Stimulated activated CD8-positive, alpha-beta memory T cell treated with anti-CD3 and anti-CD28 coated beads, Interleukin-15, amount 100 ng/mL, for 1 hour (primary cell): Measurements from ENCODE around the gene CACNG4.

Experiments used
- DNase-seq: peaks from one replicate; pipeline ENCODE4 v3.0.0-alpha.2; 2020; ENCODE audit warnings: low read depth

Gene CACNG4

DNA sequence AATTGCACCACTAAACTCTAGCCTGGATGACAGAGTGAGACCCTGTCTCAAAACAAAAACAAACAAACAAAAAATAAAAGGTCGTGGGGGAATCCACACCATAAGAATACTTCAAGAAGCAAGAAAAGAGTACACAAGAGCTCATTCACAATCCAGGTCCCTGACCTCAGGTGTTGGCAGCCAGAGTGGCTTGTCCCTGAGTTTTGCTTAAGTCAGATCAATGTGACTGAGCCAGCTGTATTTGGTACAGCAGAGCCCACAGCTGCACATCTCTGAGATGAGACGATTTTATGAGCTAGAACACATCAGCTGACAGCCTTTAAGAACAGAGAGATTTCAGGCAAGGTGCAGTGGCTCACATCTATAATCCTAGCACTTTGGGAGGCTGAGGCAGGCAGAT, 102.2 kb downstream of the CACNG4 start:
- DNase-seq, result no peak

DNA sequence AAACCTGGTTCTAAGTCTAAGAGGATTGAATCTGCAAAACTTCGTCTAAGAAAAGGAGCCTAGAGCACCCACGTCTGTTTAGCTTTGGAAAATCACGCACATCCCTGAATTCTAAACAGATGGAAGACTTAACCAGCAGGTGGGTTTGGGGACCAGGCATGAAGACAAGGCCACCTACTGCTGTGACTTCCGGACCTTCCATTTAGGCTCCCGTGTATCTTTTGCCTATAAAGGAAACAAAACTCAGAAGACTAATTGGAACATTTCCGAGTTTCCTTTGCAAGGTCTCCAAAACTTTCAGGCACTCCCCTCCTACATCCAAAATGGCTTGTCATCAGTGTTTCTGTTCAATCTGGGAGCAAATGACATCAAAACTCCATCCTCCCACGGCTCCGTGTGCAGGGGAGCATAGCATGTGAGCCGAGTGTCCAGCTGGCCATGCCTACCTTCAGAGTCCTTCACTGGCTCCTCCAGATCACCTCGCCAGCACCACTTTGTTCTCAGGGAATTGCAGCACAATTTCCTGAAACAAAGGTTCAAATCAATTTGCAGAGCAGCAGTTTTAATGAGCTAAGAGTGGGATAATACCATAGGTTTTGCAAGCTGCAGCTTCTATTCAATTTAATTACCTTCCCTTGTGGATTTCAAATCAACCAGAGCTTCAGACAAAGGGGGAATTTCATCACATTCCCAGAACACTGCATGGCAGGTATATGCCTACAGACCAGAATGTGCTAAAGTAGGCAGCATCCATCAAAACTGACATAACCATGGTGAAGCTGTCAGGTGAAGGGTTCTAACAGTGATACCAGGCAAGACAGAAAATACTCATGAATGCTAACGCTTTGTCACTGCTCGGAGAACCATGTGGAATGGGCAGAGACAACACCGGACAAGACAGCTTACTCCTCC, 103.3 kb downstream of the CACNG4 start:
- DNase-seq, result no peak

DNA sequence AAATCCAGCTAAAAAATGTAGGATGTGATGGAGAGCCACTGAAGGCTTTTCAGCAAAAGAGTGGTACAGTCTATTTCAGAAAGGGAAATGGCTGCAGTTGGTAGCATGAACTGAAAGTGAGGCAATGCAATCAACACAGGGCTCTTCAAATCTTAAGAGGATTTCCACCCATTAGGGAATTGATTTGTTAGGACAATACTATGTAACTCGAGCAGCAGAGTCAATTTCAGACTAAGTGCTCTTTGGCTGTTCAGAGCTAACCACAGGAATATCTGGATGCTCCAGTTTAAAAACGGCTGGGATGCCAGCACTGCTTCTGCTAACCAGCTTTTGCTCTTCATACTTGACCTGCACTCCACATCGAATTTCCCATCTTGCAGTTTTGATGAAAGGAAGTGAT, 104.5 kb downstream of the CACNG4 start:
- DNase-seq, result no peak

DNA sequence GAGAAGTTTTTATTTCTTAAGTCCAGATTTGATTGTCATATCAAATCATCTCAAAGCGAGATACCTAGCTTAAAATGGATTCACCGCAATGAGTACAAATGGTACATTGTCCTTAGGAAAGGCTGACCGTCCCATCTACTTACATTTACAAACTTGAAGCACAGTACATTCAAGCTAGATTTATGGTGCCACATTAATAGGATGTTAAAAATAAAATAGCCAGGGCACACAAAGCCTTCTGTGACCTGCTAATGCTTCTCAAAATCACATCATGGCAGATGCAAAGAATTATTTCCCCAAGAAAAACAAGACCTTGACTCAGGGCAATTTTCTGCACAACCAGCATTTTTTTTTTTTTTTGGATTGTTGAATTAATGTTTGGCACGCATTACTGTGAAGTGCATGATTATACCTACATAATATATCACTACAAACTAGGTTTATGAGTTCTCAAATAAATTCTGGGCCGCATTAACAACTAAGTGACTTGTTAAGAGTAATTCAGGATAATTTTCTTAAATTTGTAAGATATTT, 105.2 kb downstream of the CACNG4 start:
- no peak for DNase-seq

DNA sequence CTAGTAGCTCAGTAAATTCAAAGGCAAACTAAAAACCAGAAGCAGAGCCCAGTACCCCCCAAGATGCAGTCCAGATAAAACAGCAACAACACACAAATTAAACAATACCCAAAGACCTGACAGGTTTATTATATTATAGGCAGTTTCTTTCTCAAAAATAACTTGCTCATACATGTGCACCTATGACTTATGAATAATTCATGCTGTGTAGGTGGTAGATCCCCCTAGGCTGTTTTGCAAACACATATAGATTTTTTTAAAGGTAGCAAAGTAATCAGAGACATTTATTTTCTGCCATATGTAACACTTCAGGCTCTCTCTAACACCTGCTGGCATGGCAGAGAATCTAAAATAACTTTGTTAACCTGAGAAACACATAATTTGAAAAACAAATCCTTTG, 107.1 kb downstream of the CACNG4 start:
- no peak for DNase-seq

DNA sequence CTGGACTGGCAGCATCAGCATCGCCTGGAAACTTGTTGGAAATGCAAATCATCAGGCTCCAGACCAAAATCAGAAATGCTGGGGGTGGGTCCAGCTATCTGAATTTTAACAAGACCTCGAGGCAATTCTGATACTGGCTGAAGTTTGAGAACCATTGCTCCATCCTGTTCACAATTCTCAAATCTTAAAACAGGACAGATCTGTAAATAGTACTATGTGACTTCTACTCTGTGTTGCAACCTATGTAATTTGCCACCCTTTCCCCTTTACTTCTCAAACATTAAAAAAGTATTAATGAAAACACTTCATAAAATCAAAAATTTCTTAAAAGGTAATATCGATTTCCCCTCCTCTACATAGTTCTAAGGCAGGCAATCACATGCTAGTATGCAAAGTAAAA, 108.4 kb downstream of the CACNG4 start:
- no peak for DNase-seq

DNA sequence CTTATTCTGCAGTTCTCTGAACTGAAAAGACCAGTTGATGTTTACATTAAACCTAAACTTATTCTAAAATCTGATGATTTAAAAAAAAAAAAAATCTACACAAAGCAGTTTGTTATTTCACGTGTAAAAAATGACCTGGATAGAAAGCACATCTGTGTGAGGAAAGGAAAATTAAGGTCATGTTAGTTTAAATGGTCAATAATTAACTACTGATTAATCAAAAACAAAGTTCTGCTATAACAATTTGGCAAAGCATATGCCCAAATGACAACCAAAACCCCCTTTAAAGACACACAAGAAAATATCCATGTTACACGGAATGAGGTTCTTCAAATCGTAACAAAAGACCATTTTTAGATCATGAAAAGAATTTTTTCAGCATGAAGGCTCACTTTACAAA, 110.3 kb downstream of the CACNG4 start:
- DNase-seq, result no peak

DNA sequence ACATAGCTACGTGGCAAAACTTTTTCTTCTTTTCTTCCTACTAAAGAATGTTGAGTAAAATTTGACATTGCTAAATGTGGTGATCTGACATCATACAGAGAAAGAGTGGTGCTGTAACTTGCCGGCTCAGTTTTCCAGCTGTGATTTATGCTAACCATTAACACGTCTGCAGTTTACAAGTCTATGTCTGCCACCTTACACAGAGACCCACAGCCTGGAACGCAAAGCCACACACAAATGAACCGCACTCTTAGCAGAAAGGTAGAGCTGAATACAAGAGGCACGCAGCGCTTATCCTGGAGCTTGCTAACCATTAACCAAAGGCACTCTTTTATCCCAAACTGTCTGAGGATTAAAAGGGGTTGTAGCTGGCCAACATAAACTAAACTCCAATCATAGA, 111.8 kb downstream of the CACNG4 start:
- no peak for DNase-seq

DNA sequence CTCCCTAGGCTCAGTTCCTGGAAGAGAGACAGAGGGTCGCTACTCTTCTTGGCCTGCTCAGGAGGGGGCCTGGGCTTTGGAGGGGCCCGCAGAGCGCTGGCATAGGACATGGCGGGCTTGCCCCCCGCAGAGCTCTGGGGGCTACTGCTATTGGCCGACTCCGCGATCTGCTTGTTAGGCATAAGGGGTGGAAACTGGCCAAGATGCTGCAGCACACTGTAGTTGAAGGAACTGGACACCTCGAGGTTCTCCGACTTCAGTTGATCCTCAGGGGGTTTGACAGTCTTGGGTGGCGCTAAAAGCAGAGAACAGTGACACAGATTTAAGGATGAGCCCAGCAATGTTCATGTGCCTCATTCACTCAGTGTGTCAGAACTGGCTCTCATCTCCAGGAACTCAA, 113.8 kb downstream of the CACNG4 start:
- DNase-seq, result no peak

DNA sequence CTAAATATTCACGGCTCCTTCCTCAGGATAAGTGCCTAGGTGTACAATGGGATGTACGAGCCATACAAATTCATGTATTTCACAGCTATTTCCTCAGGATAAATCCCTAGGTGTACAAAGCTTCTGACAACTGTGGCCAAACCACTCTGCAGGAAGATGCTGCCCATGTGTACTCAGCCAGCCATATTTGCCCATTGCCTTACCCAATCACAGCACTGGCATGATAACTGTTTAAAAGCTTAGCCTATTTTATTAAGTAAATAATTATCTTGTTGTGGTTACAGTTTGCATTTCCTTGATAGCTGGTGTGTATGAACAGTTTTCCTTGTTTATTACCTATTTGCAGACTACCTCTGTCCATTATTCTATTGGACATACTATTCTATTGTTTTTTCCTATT, 115.0 kb downstream of the CACNG4 start:
- no peak for DNase-seq

DNA sequence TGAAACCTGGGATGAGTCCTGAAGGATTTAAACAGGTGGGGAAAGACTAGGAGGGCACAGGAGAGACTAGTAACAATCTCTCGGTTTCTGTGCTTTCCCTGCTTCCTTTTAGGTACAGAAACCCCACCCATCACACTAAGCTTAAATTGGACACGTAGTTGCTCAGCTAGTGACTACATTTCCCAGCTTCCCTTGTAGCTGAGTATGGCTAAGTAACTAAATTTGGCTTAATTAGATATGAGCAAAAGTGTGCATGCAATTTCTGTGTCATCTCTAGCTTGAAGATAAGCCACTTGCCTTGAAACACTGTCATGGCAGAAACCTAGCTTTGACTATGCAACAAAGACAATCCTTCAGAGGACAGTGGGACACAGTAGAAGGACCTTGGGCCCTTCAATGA, 116.3 kb downstream of the CACNG4 start:
- DNase-seq, result no peak

DNA sequence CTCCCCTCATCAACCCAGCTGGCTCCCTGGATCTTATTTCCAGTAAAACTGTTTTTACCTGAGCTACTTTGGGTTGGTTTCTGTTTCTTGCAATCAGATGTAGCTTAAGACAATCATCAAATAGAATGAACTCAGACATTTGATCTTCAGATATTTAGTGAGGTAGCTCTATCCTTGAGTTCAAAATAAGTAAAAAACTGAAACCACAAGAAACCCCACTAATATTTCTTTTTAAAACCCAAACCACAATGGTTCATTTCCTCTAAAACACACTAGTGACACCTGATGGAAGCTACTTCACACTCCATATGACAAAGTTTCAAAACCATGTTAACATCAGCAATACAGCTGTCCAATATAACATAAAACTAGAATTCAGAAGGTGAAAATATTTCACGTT, 117.6 kb downstream of the CACNG4 start:
- no peak for DNase-seq
